Mucosa of stomach (tissue), 1 donor: Measurements from ENCODE around the gene YIF1A.
"Not testable (repeated sequence)": the region's sequence is repeated elsewhere in the genome, so short reads cannot be mapped to it uniquely, and the experiment has no call there.

Source experiments
- H3K27me3 ChIP-seq: one replicate; pipeline ENCODE4 v1.7.0; 2013; ENCODE audit warnings: mild to moderate bottlenecking, low read length; ENCODE audit not compliant: control insufficient read depth, insufficient read depth
- H3K36me3 ChIP-seq: one replicate; pipeline ENCODE4 v1.7.0; 2013; ENCODE audit warnings: low read length; ENCODE audit not compliant: control insufficient read depth, insufficient read depth
- H3K4me1 ChIP-seq: one replicate; pipeline ENCODE4 v1.7.0; 2013; ENCODE audit warnings: mild to moderate bottlenecking, low read length; ENCODE audit not compliant: control insufficient read depth, insufficient read depth
- H3K4me3 ChIP-seq: one replicate; pipeline ENCODE4 v1.7.0; 2013; ENCODE audit warnings: low read length
- H3K9ac ChIP-seq: one replicate; pipeline ENCODE4 v1.7.0; 2013; ENCODE audit warnings: mild to moderate bottlenecking, low read length, moderate library complexity
- H3K9me3 ChIP-seq: one replicate; pipeline ENCODE4 v1.7.0; 2013; ENCODE audit warnings: mild to moderate bottlenecking, low read length, moderate library complexity; ENCODE audit not compliant: control insufficient read depth
- donor health status: Pancreatic carcinoma.

YIF1A gene

DNA sequence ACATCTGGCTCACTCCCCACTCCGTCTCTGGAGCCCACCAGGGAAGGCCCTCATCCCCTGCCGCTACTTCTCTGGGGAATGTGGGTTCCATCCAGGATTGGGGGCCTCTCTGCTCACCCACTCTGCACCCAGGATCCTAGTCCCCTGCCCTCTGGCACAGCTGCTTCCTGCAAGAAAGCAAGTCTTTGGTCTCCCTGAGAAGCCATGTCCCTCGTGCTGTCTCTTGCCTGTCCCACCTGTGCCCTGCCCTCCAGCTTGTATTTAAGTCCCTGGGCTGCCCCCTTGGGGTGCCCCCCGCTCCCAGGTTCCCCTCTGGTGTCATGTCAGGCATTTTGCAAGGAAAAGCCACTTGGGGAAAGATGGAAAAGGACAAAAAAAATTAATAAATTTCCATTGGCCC, 11.9 kb downstream of the YIF1A start:
- peaks cover 19% of the 10 kb centered on the region for H3K36me3 ChIP-seq
- H3K27me3 ChIP-seq, H3K4me3 ChIP-seq, H3K9me3 ChIP-seq, H3K9ac ChIP-seq, H3K4me1 ChIP-seq: not testable (repeated sequence)

DNA sequence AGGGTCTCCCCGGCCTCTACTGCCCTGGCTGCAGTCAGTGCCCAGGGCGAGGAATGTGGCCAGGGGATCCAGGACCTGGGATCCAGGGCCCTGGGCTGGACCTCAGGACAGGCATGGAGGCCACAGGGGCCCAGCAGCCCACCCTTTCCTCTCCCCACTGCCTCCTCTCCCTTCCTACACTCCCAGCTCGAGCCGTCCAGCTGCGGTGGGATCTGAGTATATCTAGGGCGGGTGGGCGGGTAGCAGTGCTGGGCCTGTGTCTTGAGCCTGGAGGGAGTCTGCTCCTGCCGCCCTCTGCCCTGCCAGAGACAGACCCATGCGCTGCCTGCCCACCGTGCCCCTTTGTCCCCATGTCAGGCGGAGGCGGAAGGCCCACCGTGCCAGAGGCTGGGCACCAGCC, 12.3 kb downstream of the YIF1A start:
- H3K4me3 ChIP-seq, H3K9me3 ChIP-seq, H3K27me3 ChIP-seq, H3K4me1 ChIP-seq, H3K9ac ChIP-seq: not testable (repeated sequence)
- peaks cover 24% of the 10 kb centered on the region for H3K36me3 ChIP-seq

DNA sequence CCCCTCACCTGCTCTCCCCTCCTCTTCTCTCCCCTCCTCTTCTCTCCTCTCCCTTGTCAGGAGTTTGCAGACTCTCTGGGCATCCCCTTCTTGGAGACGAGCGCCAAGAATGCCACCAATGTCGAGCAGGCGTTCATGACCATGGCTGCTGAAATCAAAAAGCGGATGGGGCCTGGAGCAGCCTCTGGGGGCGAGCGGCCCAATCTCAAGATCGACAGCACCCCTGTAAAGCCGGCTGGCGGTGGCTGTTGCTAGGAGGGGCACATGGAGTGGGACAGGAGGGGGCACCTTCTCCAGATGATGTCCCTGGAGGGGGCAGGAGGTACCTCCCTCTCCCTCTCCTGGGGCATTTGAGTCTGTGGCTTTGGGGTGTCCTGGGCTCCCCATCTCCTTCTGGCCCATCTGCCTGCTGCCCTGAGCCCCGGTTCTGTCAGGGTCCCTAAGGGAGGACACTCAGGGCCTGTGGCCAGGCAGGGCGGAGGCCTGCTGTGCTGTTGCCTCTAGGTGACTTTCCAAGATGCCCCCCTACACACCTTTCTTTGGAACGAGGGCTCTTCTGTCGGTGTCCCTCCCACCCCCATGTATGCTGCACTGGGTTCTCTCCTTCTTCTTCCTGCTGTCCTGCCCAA, 12.8 kb downstream of the YIF1A start:
- H3K9ac ChIP-seq: no peak overlapping the region
- H3K36me3 ChIP-seq: peaks cover 24% of the 10 kb centered on the region
- peaks cover 4% of the 10 kb centered on the region for H3K4me1 ChIP-seq

DNA sequence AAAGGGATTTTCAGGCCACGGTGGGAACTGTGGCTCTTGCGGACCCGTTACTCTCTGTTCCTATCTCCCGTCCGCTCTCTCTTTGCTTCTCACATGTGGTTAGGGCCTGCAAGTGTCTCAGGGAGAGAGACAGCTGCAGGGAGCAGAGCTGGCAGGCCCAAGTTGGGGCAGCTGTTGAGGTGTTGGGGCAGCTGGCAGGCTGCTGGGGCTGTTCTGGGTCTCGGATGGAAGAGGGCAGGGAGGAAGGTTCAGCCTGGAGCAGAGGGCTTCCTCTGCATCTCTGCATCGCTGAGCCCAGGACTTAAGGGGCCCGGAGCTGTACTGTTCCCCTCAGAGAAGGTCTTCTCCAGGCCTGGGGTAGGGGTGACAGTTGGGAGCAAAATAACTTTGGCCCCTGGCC, 13.5 kb downstream of the YIF1A start:
- Histone ChIP-seq H3K4me1 (peaks cover 4% of the 10 kb centered on the region), H3K27me3 (peaks cover 3% of the 10 kb centered on the region), H3K9me3 (no peaks in the 10 kb centered on the region), H3K9ac (no peak overlapping the region), H3K4me3 (no peak overlapping the region), H3K36me3 (peaks cover 24% of the 10 kb centered on the region)

More for the DNA sequence above, 12.8 kb downstream of the YIF1A start:
- Histone ChIP-seq H3K9me3 (no peaks in the 10 kb centered on the region), H3K27me3 (peaks cover 3% of the 10 kb centered on the region), H3K4me3 (no peak overlapping the region)

DNA sequence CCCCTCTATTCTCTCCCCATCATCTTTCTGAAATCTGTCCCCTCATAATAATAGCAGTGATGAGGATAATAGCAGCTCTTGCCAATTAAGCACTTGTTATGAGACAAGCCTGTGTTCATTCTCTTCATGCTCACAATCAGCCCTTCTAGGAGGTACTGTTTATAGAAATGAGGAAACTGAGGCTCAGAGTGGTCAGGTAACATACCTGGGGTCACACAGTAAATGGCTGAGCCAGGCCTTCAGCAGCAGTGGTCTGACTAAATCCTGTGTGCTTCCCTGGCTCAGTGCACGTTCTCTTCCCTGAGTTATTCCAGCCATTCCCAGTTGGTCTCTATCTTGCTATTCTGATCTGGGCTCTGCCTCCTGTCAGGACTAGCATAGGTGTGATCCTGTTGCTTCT, 14.7 kb downstream of the YIF1A start:
- Histone ChIP-seq H3K9ac (no peak overlapping the region), H3K36me3 (peaks cover 24% of the 10 kb centered on the region), H3K4me1 (peaks cover 12% of the 10 kb centered on the region), H3K9me3 (no peaks in the 10 kb centered on the region), H3K27me3 (peaks cover 3% of the 10 kb centered on the region), H3K4me3 (no peak overlapping the region)

DNA sequence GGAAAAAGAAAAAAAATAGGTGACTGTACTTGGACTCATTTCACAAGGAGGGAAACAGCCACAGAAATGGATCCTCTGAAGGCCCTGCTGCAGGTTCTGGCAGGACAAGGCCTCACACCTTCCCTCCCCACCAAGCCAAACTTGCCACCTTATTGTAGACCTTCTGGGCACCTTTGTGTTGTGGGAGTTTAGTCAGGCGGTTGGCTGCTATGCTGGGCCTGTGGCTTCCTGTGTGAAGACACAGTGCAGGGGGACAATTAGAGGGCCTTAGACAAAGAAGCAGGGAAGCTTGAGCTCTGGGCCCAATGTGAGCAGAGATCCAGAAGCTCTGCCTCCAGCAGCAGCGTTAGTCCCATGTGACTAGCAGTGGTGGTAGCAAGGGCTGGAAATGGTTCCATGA, 16.3 kb downstream of the YIF1A start:
- Histone ChIP-seq H3K9me3 (no peaks in the 10 kb centered on the region), H3K36me3 (peaks cover 24% of the 10 kb centered on the region), H3K4me3 (no peak overlapping the region), H3K27me3 (no peaks in the 10 kb centered on the region), H3K4me1 (peaks cover 9% of the 10 kb centered on the region), H3K9ac (no peak overlapping the region)

DNA sequence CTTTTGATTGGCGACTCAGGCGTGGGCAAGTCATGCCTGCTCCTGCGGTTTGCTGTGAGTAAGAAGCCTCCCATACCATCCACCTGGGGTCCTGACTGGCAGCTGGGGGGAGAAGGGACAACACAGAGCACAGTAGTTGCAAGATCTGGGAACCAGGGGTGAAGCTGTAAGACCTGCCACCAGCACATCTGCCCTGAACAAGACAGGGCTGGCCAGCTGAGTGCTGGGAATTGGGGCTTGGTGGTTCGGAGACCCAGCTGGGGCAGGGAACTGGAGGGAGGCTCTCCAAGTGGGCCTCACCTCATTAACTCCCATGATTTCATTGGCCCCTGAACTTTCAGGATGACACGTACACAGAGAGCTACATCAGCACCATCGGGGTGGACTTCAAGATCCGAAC, 17.1 kb downstream of the YIF1A start:
- Histone ChIP-seq H3K9ac (no peak overlapping the region), H3K9me3 (no peaks in the 10 kb centered on the region), H3K36me3 (peaks cover 24% of the 10 kb centered on the region), H3K27me3 (no peaks in the 10 kb centered on the region), H3K4me3 (no peak overlapping the region), H3K4me1 (peaks cover 11% of the 10 kb centered on the region)

DNA sequence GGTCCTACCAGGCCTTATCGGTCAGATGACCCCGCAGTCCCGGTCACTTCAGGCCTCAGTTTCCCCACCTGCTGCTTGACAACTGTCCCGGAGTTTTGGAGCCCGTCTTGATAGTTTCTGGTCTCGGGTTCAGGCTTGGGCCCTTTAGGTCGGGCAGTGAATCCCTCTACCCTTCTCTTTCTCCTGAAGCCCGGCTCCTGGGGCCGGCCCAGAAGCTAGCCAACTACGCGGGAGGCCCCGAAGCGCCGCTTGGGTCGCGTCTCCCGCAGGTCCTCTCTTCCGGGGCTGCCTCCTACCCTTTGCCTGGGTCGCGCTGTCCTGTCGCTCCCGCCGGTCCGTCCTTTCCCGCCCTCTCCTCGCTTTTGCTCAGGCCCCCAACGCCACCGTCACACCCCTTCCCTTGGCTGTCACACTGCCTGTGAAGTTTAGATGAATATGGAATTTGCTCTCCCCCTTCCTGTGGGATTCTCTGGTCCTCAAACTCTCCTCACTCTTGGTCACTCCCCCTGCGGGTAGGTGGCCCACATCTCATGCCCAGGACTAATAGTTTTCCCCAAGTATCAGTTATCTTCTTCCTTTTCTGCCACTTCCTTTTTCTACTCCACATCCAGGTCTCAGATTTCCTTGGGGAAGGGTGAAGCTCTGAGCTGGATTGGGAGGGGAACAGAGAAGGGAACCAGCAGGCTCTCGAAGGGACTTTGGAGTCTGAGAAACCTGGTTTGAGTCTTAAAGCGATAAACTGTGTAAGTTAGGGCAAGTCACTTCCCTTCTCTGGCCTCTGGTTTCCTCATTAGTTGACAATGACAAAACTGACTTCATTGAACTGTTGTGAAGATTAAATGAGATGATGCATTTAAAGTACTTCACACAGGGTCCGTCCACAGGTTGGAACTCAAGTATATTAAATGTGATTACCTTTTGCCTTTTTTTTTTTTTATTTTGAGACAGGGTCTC, 19.7 kb downstream of the YIF1A start:
- H3K36me3 ChIP-seq: peaks cover 22% of the 10 kb centered on the region

DNA sequence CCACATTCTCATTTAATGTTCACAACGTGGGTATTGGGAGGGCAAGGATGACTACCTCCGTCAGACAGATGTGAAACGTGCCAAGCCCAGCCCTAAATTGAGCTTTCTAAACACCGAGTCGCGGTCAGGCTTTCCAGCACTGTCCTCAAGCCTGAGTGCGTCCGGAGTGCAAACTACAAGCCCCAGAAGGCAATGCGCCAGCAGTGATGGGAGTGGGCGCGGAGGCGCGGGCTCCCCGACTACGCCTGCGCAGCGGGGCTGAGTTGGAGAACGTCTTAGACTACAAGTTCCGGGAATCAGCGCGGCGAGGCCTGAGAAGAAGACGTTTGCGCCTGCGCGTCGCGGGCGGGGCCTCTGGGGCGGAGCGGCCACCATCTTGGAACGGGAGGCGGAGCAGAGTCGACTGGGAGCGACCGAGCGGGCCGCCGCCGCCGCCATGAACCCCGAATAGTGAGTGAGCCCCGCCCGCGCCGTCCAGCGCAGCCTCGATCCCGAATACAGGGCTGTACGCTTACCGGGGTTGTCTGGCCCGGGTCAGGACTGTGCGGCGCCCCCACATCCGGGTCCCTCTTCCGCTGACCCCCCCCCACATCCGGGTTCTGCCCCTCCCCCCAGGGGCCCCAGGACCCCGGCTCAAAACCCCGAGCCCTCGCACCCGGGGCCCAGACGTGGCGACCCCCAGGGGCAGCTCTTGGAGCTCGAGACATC, 20.5 kb downstream of the YIF1A start, which contains the start of gene RAB1B:
Gene RAB1B, plus strand, starts transcription at position 396 of the 708 bp plus-strand sequence. Its CDS starts 41 bp downstream, at position 437.
- H3K36me3 ChIP-seq: peaks cover 18% of the 10 kb centered on the region
- peaks cover 18% of the 10 kb centered on the region for H3K4me1 ChIP-seq

More for the DNA sequence above, 19.7 kb downstream of the YIF1A start:
- H3K9me3 ChIP-seq: no peaks in the 10 kb centered on the region
- no peaks in the 10 kb centered on the region for H3K27me3 ChIP-seq
- H3K4me1 ChIP-seq: peaks cover 18% of the 10 kb centered on the region
- peak overlapping the region; percentile 85 for H3K4me3 ChIP-seq
- peak overlapping the region; percentile 100 for H3K9ac ChIP-seq

DNA sequence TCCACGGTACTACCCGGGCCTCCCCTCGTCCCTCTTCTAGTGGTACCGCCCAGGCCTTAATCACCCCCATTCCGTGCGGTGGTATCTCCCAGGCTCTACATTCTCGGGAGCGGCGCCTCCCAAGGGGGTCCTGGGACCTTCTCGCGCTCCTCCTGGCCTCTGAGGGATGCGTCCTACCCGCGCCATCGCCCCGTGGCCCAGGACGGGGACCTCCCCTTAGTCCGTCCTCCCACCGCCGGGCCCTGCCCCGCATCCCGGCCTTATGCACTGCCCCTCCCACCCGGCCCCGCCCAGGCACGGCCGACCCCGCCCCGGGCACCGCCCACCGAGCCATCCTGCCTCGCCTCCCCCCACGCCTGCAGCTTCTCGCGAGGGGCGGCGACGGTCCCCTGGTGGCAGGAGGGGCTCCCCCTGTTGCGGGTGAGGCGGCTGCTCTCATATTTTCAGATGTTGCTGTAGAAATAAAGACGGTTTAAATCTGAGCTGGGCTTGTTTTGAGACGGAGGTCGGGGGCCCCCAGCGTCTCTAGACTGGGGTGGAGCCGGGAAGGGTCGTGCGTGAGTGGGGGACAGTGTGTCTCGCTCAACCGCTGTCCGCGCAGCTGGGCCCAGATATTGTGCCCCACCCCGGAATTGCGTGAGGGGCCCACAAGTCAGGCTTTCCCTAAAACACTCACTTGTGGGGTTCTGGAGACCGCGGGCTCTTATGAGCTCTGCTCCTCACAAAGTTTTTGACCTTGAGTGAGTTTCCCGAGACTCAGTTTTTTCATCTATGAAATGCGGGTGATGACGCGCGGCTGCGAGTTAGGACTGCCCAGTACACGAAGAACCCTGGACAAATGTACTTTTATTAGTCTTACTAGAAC, 21.3 kb downstream of the YIF1A start:
- H3K9ac ChIP-seq: peak overlapping the region; percentile 100
- no peaks in the 10 kb centered on the region for H3K27me3 ChIP-seq
- peak overlapping the region; percentile 0 for H3K4me3 ChIP-seq
- peaks cover 10% of the 10 kb centered on the region for H3K36me3 ChIP-seq
- no peaks in the 10 kb centered on the region for H3K9me3 ChIP-seq
- peaks cover 18% of the 10 kb centered on the region for H3K4me1 ChIP-seq

More for the DNA sequence above, 20.5 kb downstream of the YIF1A start, which contains the start of gene RAB1B:
- Histone ChIP-seq H3K9ac (peak within 1 kb of the TSS; percentile 100), H3K9me3 (no peaks in the 10 kb centered on the region), H3K27me3 (no peaks in the 10 kb centered on the region), H3K4me3 (peak within 1 kb of the TSS; percentile 85)

DNA sequence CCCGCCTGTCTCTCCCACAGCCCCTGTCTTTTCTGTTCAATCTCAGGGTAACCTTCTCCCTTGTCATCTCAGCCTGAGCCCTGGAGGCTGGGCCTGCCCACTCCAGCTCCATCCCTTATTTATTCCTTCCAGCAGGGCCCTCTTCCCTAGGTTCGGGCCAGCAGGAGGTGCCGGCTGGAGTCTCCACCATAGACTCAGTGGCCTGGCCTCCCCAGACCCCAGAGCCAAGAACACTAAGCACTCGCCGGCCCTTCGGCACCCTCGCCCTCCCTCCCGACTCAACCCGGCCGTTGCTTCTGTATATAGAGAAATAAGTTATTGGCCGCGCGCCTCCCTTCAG, 21.9 kb downstream of the YIF1A start:
- Histone ChIP-seq H3K36me3 (peaks cover 4% of the 10 kb centered on the region), H3K4me1 (peaks cover 18% of the 10 kb centered on the region), H3K27me3 (no peaks in the 10 kb centered on the region), H3K9me3 (no peaks in the 10 kb centered on the region), H3K4me3 (no peak overlapping the region), H3K9ac (no peak overlapping the region)
